H9 (cell line): ENCODE data around the gene DHRS7B. TPM values are rescaled to one million over a fixed set of nuclear protein-coding genes. Genes with fewer than 3 reads are reported as not detected.

Experiments used
- DNase-seq: peaks from one replicate; pipeline ENCODE4 v3.0.0-alpha.2; 2017
- H2AFZ ChIP-seq: one replicate; pipeline ENCODE4 v1.6.1; 2013; ENCODE audit warnings: mild to moderate bottlenecking, low read length, control low read depth, moderate library complexity
- H2AK5ac ChIP-seq: 2 replicates; pipeline ENCODE4 v1.6.1; 2013; ENCODE audit warnings: low read length, control low read depth, mixed read lengths; ENCODE audit not compliant: insufficient read length
- H2BK120ac ChIP-seq: one replicate; pipeline ENCODE4 v1.6.1; 2013; ENCODE audit warnings: low read depth, mild to moderate bottlenecking, low read length, control low read depth, inconsistent platforms; ENCODE audit not compliant: poor library complexity, severe bottlenecking
- H2BK12ac ChIP-seq: 2 replicates; pipeline ENCODE4 v1.6.1; 2013; ENCODE audit warnings: low read length, control low read depth, mixed read lengths, low read depth; ENCODE audit not compliant: insufficient read length
- H2BK15ac ChIP-seq: 2 replicates; pipeline ENCODE4 v1.6.1; 2013; ENCODE audit warnings: low read depth, low read length, control low read depth
- H2BK20ac ChIP-seq: one replicate; pipeline ENCODE4 v1.6.1; 2013; ENCODE audit warnings: low read depth, mild to moderate bottlenecking, low read length, control low read depth, inconsistent platforms; ENCODE audit not compliant: poor library complexity, severe bottlenecking
- H2BK5ac ChIP-seq: 2 replicates; pipeline ENCODE4 v1.6.1; 2013; ENCODE audit warnings: low read length, control low read depth, mixed read lengths; ENCODE audit not compliant: insufficient read length
- H3K14ac ChIP-seq: 2 replicates; pipeline ENCODE4 v1.6.1; 2013; ENCODE audit warnings: low read length, control low read depth; ENCODE audit not compliant: insufficient read depth
- H3K18ac ChIP-seq: 2 replicates; pipeline ENCODE4 v1.6.1; 2013; ENCODE audit warnings: low read depth, mild to moderate bottlenecking, mixed read lengths, low read length, control low read depth; ENCODE audit not compliant: insufficient read length
- H3K23ac ChIP-seq: 2 replicates; pipeline ENCODE4 v1.6.1; 2013; ENCODE audit warnings: low read length, control low read depth, mixed read lengths, low read depth; ENCODE audit not compliant: insufficient read length
- H3K23me2 ChIP-seq: 2 replicates; pipeline ENCODE4 v1.6.1; 2013; ENCODE audit warnings: low read depth, mild to moderate bottlenecking, mixed read lengths, low read length, control low read depth; ENCODE audit not compliant: insufficient read length, poor library complexity, severe bottlenecking
- H3K27ac ChIP-seq: 2 replicates; pipeline ENCODE4 v1.5.1; 2013; ENCODE audit warnings: low read length, control low read depth, mixed read lengths, low read depth; ENCODE audit not compliant: insufficient read length
- H3K27me3 ChIP-seq: 2 replicates; pipeline ENCODE4 v1.6.1; 2013; ENCODE audit warnings: low read length, control low read depth, inconsistent platforms; ENCODE audit not compliant: insufficient read depth
- H3K4ac ChIP-seq: 2 replicates; pipeline ENCODE4 v1.6.1; 2013; ENCODE audit warnings: low read depth, mild to moderate bottlenecking, control low read depth, inconsistent platforms, low read length, moderate library complexity
- H3K4me1 ChIP-seq: 2 replicates; pipeline ENCODE4 v1.6.1; 2013; ENCODE audit warnings: low read length, control low read depth, inconsistent platforms; ENCODE audit not compliant: insufficient read depth
- H3K4me2 ChIP-seq: 2 replicates; pipeline ENCODE4 v1.6.1; 2013; ENCODE audit warnings: low read length, control low read depth, mixed read lengths; ENCODE audit not compliant: insufficient read length, insufficient read depth
- H3K56ac ChIP-seq: 2 replicates; pipeline ENCODE4 v1.6.1; 2013; ENCODE audit warnings: low read depth, mild to moderate bottlenecking, mixed read lengths, low read length, control low read depth; ENCODE audit not compliant: insufficient read length
- H3K79me1 ChIP-seq: 2 replicates; pipeline ENCODE4 v1.6.1; 2013; ENCODE audit warnings: low read depth, mild to moderate bottlenecking, moderate library complexity, low read length, control low read depth, inconsistent platforms; ENCODE audit not compliant: insufficient read depth, poor library complexity, severe bottlenecking
- H3K79me2 ChIP-seq: 2 replicates; pipeline ENCODE4 v1.6.1; 2013; ENCODE audit warnings: low read length, control low read depth, inconsistent platforms; ENCODE audit not compliant: insufficient read depth
- H3K9ac ChIP-seq: 2 replicates; pipeline ENCODE4 v1.6.1; 2013; ENCODE audit warnings: low read length, control low read depth, mixed read lengths; ENCODE audit not compliant: insufficient read length; ENCODE audit errors: extremely low read depth
- H3K9me3 ChIP-seq: one replicate; pipeline ENCODE4 v1.6.1; 2013; ENCODE audit warnings: low read depth, low read length, inconsistent platforms; ENCODE audit not compliant: control insufficient read depth
- H3T11ph ChIP-seq: one replicate; pipeline ENCODE4 v1.6.1; 2013; ENCODE audit warnings: mild to moderate bottlenecking, low read length, control low read depth, inconsistent platforms
- H4K20me1 ChIP-seq: one replicate; pipeline ENCODE4 v1.6.1; 2013; ENCODE audit not compliant: control insufficient read depth, insufficient read length, insufficient read depth
- H4K5ac ChIP-seq: 2 replicates; pipeline ENCODE4 v1.6.1; 2013; ENCODE audit warnings: low read depth, mild to moderate bottlenecking, mixed read lengths, low read length, control low read depth; ENCODE audit not compliant: insufficient read length
- H4K8ac ChIP-seq: replicated peaks from 2 replicates; pipeline ENCODE4 v1.6.1; 2013; ENCODE audit warnings: low read length, control low read depth, mixed read lengths, low read depth; ENCODE audit not compliant: insufficient read length
- H4K91ac ChIP-seq: 2 replicates; pipeline ENCODE4 v1.6.1; 2013; ENCODE audit warnings: low read depth, mild to moderate bottlenecking, moderate library complexity, mixed read lengths, low read length, control low read depth; ENCODE audit not compliant: insufficient read length
- H3K27ac Mint-ChIP-seq, 3 experiments: 2 replicates in 2 of 3; 3 replicates in 1 of 3; pipeline ENCODE4 v1.8.0; 2020 to 2021; ENCODE audit warnings: mixed read lengths in 3 of 3, mild to moderate bottlenecking in 1 of 3, moderate library complexity in 1 of 3
- H3K27me3 Mint-ChIP-seq: 2 replicates; pipeline ENCODE4 v1.8.0; 2021; ENCODE audit warnings: low read depth, mild to moderate bottlenecking, moderate library complexity, mixed read lengths
- H3K36me3 Mint-ChIP-seq, 3 experiments: 2 replicates in 2 of 3; 3 replicates in 1 of 3; pipeline ENCODE4 v1.8.0; 2020 to 2021; ENCODE audit warnings: low read depth in 3 of 3, mixed read lengths in 3 of 3; ENCODE audit not compliant: insufficient read depth in 1 of 3
- H3K4me1 Mint-ChIP-seq, 2 experiments: 2 replicates each; pipeline ENCODE4 v1.8.0; 2020; ENCODE audit warnings: mixed read lengths in 2 of 2
- H3K4me3 Mint-ChIP-seq, 2 experiments: 2 replicates in 1 of 2; 3 replicates in 1 of 2; pipeline ENCODE4 v1.8.0; 2020 to 2021; ENCODE audit warnings: mild to moderate bottlenecking in 2 of 2, mixed read lengths in 2 of 2, moderate library complexity in 1 of 2
- H3K9me3 Mint-ChIP-seq, 2 experiments: 2 replicates in 1 of 2; 3 replicates in 1 of 2; pipeline ENCODE4 v1.8.0; 2020; ENCODE audit warnings: mild to moderate bottlenecking in 2 of 2, mixed read lengths in 2 of 2, moderate library complexity in 1 of 2
- WGBS: extraction: QIAGEN DNeasy Blood & Tissue Kit; methylation state at CpG from one replicate; pipeline ENCODE4 v1.1.7; 2013; ENCODE audit warnings: missing lambda C conversion rate, low lambda C conversion rate, mixed read lengths; ENCODE audit not compliant: insufficient read length; ENCODE audit errors: extremely low coverage; 5-methylcytosine and 5-hydroxymethylcytosine counted together
- total RNA-seq: library from RNA; stranded (reverse); gene quantifications from 2 replicates; pipeline ENCODE4 v1.2.1, GENCODE V29; 2021
- TF ChIP-seq, protein P1 (sequence below): fragments of 200-600 bp; sonication (generic); conservative IDR thresholded peaks from 3 replicates; pipeline ENCODE4 v1.8.0; 2021; ENCODE audit warnings: antibody characterized with exemption, mild to moderate bottlenecking

DHRS7B gene
- total RNA-seq, 1 experiment from 2014 or later, result 20.3 TPM

DNA sequence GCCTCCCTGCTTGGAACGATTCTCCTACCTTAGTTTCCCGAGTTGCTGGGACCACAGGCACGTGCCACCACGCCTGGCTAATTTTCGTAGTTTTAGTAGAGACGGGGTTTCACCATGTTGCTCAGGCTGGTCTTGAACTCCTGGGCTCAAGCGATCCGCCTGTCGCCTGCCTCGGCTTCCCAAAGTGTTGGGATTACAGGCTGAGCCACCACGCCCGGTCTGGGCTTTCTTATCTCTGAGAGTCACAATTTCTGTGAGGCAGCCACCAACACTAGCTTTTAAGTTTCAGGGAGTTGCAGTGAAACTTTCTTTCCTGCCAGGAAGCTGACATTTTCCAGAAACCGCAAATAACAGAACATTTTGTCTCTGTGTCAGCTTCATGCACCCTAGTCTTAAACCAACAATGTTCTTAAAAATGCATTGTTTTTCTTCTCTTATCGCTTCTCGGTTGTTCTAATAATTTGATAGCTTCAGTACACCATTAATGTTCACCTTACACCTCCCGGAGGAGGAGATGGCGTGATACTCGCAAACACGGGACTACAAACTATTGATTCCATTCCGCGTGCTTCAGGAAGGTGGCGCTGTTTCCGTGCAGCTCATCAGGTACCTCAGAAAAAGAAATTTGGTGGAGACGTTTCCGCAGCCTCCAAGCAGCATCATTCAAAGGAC lies 7.4 kb upstream of the DHRS7B start:
- Histone ChIP-seq H3K79me2 (no peaks in the 10 kb centered on the region), H3K23ac (no peak overlapping the region), H2BK5ac (no peak overlapping the region), H3K4me2 (no peak overlapping the region), H3K9ac (no peak overlapping the region), H3K18ac (no peak overlapping the region), H3T11ph (no peak overlapping the region), H4K20me1 (no peaks in the 10 kb centered on the region), H4K8ac (no peak overlapping the region), H3K23me2 (no peaks in the 10 kb centered on the region), H3K56ac (no peak overlapping the region), H3K4me1 (peaks cover 3% of the 10 kb centered on the region; the same call in 1 of the 2 replicates), H3K27ac (no peak overlapping the region), H3K4ac (no peak overlapping the region), H3K9me3 (no peaks in the 10 kb centered on the region), H2BK12ac (no peak overlapping the region), H2BK120ac (no peak overlapping the region), H2BK20ac (no peak overlapping the region), H3K14ac (no peak overlapping the region), H2AFZ (no peak overlapping the region), H2AK5ac (no peak overlapping the region), H3K79me1 (no peaks in the 10 kb centered on the region), H3K27me3 (no peaks in the 10 kb centered on the region), H2BK15ac (no peak overlapping the region), H4K5ac (no peak overlapping the region), H4K91ac (no peak overlapping the region)
- H3K4me3 Mint-ChIP-seq, result no peak overlapping the region
- WGBS, result no CpG with 5 or more reads among the region's 25 CpGs
- H3K9me3 Mint-ChIP-seq, result no peaks in the 10 kb centered on the region
- H3K27me3 Mint-ChIP-seq, result no peaks in the 10 kb centered on the region; the same call in 1 of the 2 replicates
- peak; percentile 87 for DNase-seq
- H3K36me3 Mint-ChIP-seq, result no peaks in the 10 kb centered on the region
- TF ChIP-seq, protein P1, sequence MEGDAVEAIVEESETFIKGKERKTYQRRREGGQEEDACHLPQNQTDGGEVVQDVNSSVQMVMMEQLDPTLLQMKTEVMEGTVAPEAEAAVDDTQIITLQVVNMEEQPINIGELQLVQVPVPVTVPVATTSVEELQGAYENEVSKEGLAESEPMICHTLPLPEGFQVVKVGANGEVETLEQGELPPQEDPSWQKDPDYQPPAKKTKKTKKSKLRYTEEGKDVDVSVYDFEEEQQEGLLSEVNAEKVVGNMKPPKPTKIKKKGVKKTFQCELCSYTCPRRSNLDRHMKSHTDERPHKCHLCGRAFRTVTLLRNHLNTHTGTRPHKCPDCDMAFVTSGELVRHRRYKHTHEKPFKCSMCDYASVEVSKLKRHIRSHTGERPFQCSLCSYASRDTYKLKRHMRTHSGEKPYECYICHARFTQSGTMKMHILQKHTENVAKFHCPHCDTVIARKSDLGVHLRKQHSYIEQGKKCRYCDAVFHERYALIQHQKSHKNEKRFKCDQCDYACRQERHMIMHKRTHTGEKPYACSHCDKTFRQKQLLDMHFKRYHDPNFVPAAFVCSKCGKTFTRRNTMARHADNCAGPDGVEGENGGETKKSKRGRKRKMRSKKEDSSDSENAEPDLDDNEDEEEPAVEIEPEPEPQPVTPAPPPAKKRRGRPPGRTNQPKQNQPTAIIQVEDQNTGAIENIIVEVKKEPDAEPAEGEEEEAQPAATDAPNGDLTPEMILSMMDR, result peak; percentile 91
- no peak overlapping the region for H3K27ac Mint-ChIP-seq
- peaks cover 13 to 14% of the 10 kb centered on the region in 2 experiments for H3K4me1 Mint-ChIP-seq
